Measurements from ENCODE around the gene GOLPH3L.
A peak's percentile ranks its signal among the peaks of the same experiment; 100 is the strongest.

GOLPH3L gene

GRCh38 chr1:150696995-150697927, at the start of gene GOLPH3L:
TSS of gene GOLPH3L (minus strand) at chr1:150697154. CDS start at chr1:150694838, 2,316 bp downstream.
- peak; percentile 28 for TF ChIP-seq CTCF (IDR thresholded peaks at IDR 0.05; ENCODE audit: insufficient read depth, low read length, missing control alignments)
- ChIA-PET POLR2A (interaction anchor here (0.6 to 1.1 kb wide), 2 partner anchors 10 to 118 kb away, joined by 3 to 5 read pairs; partner anchors contain the start of gene MCL1), CTCF (interaction anchor here (0.6 to 1.3 kb wide), 8 partner anchors 10 to 136 kb away, joined by 3 to 6 read pairs (median 3); partner anchors contain the start of gene HORMAD1)
- peak within 1 kb of the TSS; percentile 83 for H3K4me3 ChIP-seq (ENCODE audit: low read depth, low read length)
- DNase-seq (ENCODE audit: low read depth, low spot score) = peak; percentile 88

DNA sequence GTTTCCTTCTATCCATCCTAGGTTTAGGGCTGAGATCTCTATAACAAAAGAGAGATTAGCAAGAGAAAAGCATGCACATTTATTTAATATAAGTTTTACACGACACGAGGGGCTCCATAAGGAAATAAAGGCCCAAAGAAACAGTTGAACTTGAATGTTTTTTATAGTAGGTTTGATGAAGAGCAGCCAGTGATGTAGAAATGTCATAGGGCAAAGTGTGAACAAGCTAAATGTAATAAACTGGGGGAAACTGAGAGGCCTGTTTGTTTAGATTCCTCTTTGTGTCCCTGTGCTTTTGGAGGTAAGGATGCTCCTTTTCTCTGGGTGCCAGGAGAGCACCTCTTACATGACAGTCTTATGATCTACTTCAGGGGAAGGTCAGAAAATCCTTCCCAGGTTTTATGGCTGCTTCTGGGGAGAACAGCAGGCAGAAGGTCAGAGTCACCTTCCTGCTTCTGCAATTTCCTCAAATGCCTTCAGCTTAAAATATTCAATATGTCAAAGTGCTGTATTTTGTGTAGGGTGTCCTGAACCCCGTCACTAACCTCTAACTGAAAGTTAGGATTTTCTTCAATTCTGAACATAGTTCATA, 33.3 kb upstream of the GOLPH3L start:
- no peak for TF ChIP-seq CTCF (IDR thresholded peaks at IDR 0.05; ENCODE audit: insufficient read depth, low read length, missing control alignments)
- CTCF ChIA-PET = interaction anchor here (1.2 kb wide), 1 partner anchor 171 kb away, joined by 4 read pairs; no protein-coding TSS in a partner anchor
- POLR2A ChIA-PET = no interaction called here
- no peak overlapping the region for H3K4me3 ChIP-seq (ENCODE audit: low read depth, low read length)
- DNase-seq (ENCODE audit: low read depth, low spot score) = no peak

DNA sequence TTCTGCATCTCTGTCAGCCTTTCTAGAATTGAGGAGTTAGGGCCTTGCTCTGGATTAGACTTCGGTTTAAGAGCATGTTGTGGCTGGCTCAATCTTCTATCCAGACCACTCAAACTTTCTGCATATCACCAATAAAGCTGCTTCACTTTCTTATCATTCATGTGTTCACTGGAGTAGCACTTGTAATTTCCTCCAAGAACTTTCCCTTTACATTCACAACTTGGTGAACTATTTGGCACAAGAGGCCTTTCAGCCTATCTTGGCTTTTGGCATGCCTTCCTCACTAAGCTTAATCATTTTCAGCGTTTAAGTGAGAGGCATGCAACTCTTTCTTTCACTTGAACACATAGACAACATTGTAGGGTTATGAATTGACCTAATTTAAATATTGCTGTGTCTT, 27.4 kb upstream of the GOLPH3L start:
- no peak overlapping the region for H3K4me3 ChIP-seq (ENCODE audit: low read depth, low read length)
- DNase-seq (ENCODE audit: low read depth, low spot score) = no peak
- no peak for TF ChIP-seq CTCF (IDR thresholded peaks at IDR 0.05; ENCODE audit: insufficient read depth, low read length, missing control alignments)
- CTCF ChIA-PET = no interaction called here
- POLR2A ChIA-PET = no interaction called here

DNA sequence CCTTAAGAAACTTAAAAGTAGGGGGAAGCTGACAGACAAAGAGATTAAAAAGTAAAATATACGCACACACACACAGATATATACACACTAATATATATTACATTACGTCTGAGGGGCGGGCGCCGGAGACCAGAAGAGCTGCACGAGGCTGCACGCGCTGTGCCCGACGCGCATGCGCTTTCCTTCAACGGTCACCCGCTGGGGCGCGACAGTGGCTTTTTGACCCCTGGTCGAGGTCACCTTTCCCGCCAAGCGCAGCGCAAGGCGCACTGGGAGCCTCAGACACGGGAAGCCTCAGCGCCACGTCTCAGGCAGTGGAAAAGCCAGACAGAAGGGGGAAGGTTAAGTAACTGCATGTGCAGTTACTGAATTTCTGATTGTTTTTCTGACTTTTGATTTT, 23.7 kb upstream of the GOLPH3L start, which contains the start of gene HORMAD1:
Gene HORMAD1 (minus strand): TSS at position 193 of the 400 bp plus-strand sequence. CDS start 1,390 bp downstream, outside the sequence.
- no peak within 1 kb of the TSS for H3K4me3 ChIP-seq (ENCODE audit: low read depth, low read length)
- CTCF ChIA-PET = interaction anchor here (1.2 kb wide), 1 partner anchor 24 kb away, joined by 3 read pairs; the partner anchor contains the start of gene GOLPH3L
- TF ChIP-seq CTCF (IDR thresholded peaks at IDR 0.05; ENCODE audit: insufficient read depth, low read length, missing control alignments) = no peak
- POLR2A ChIA-PET = no interaction called here
- DNase-seq (ENCODE audit: low read depth, low spot score) = no peak

GRCh38 chr1:150720098-150720497, 23.1 kb upstream of the GOLPH3L start:
- ChIA-PET CTCF (interaction anchor here (1.2 kb wide), 1 partner anchor 23 kb away, joined by 3 read pairs; the partner anchor contains the start of gene GOLPH3L), POLR2A (no interaction called here)
- no peak overlapping the region for H3K4me3 ChIP-seq (ENCODE audit: low read depth, low read length)
- DNase-seq (ENCODE audit: low read depth, low spot score) = no peak
- no peak for TF ChIP-seq CTCF (IDR thresholded peaks at IDR 0.05; ENCODE audit: insufficient read depth, low read length, missing control alignments)
